Parathyroid adenoma (tissue), 2 donors: ENCODE data around the gene SPON1.

Source experiments
- H2AFZ ChIP-seq: fragments of 300-600 bp; sonication (generic); one replicate; pipeline ENCODE4 v1.7.0; 2017; ENCODE audit warnings: antibody characterized with exemption, mild to moderate bottlenecking
- H3K27ac ChIP-seq: fragments of 300-600 bp; sonication (generic); one replicate; pipeline ENCODE4 v1.7.0; 2017
- H3K27me3 ChIP-seq: fragments of 300-600 bp; sonication (generic); one replicate; pipeline ENCODE4 v1.7.0; 2017; ENCODE audit warnings: low read length; ENCODE audit not compliant: control insufficient read depth, insufficient read depth
- H3K36me3 ChIP-seq: fragments of 300-600 bp; sonication (generic); one replicate; pipeline ENCODE4 v1.7.0; 2017; ENCODE audit warnings: low read length; ENCODE audit not compliant: control insufficient read depth, insufficient read depth
- H3K4me1 ChIP-seq: fragments of 300-600 bp; sonication (generic); one replicate; pipeline ENCODE4 v1.7.0; 2017; ENCODE audit warnings: control low read depth
- H3K4me2 ChIP-seq: fragments of 300-600 bp; sonication (generic); one replicate; pipeline ENCODE4 v1.7.0; 2017; ENCODE audit warnings: low read length
- H3K4me3 ChIP-seq: fragments of 300-600 bp; sonication (generic); one replicate; pipeline ENCODE4 v1.7.0; 2017; ENCODE audit warnings: low read depth, low read length
- H3K79me2 ChIP-seq: fragments of 300-600 bp; sonication (generic); one replicate; pipeline ENCODE4 v1.7.0; 2017; ENCODE audit warnings: control low read depth
- H3K9ac ChIP-seq: fragments of 300-600 bp; sonication (generic); one replicate; pipeline ENCODE4 v1.7.0; 2017; ENCODE audit warnings: mild to moderate bottlenecking
- H3K9me3 ChIP-seq: fragments of 300-600 bp; sonication (generic); one replicate; pipeline ENCODE4 v1.7.0; 2017; ENCODE audit warnings: low read length; ENCODE audit not compliant: control insufficient read depth
- TF ChIP-seq, protein P1 (sequence below): fragments of 300-600 bp; sonication (generic); IDR thresholded peaks from one replicate; pipeline ENCODE4 v1.7.0; 2017; ENCODE audit warnings: antibody characterized with exemption, mild to moderate bottlenecking
- donor health status: primary hyperparathyroidism.

SPON1 gene

DNA sequence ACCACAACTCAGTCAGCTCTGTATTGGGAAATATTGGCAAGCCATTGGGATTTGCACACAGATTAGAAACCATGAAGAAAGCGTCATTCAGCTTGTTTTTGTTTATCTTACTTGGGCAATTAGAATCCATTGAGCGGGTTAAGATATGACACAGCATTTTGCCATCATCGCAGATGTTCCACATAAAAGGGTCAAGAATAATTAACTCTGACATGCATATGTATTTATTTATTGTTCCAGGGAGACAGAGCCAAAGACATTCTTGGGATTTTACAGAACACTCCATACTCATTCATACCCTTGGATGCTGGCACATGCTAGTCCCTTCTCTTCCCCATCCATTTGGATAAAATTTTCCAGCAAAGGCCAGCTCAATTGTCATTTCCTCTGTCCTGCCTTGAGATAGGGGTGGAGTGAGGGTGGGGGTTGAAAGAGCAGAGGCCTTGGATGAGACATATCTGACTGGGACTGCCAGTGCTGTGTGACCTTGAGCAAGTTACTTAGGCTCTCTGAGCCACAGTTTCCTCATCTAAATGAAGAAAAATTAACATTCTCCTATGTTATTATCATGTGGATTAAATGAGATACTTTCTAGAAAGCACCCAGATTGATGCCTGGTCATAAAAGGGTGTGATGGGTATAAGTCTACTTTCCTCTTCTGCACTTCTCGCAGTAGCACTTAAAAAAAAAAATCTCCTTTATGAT is 216.7 kb downstream of the SPON1 start:
- Histone ChIP-seq H3K4me1 (no peaks in the 10 kb centered on the region), H3K79me2 (no peaks in the 10 kb centered on the region), H3K9me3 (no peaks in the 10 kb centered on the region), H3K9ac (no peak overlapping the region), H3K4me2 (no peak overlapping the region), H2AFZ (no peak overlapping the region), H3K27me3 (no peaks in the 10 kb centered on the region), H3K4me3 (no peak overlapping the region), H3K36me3 (no peaks in the 10 kb centered on the region), H3K27ac (no peak overlapping the region)
- TF ChIP-seq, protein P1, sequence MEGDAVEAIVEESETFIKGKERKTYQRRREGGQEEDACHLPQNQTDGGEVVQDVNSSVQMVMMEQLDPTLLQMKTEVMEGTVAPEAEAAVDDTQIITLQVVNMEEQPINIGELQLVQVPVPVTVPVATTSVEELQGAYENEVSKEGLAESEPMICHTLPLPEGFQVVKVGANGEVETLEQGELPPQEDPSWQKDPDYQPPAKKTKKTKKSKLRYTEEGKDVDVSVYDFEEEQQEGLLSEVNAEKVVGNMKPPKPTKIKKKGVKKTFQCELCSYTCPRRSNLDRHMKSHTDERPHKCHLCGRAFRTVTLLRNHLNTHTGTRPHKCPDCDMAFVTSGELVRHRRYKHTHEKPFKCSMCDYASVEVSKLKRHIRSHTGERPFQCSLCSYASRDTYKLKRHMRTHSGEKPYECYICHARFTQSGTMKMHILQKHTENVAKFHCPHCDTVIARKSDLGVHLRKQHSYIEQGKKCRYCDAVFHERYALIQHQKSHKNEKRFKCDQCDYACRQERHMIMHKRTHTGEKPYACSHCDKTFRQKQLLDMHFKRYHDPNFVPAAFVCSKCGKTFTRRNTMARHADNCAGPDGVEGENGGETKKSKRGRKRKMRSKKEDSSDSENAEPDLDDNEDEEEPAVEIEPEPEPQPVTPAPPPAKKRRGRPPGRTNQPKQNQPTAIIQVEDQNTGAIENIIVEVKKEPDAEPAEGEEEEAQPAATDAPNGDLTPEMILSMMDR: no peak

DNA sequence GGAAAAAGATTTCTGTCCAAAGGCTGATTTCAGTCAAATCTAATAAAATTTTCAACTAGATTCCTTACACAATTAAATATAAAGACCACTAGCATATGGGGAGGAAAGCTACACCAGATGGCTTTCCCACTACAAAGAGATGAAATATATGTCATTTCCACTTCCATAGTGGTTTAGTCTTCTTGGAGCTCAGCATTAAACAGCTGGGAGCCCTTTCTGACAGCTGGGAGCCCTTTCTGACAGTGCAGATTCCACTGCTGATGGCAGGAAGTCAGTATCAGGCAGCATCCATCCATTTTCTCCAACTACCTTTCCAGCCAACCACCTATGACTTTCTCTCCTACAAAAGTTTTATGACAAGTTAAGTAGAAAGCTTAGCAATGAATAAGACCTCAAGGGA is 218.6 kb downstream of the SPON1 start:
- H3K9ac ChIP-seq: no peak overlapping the region
- TF ChIP-seq, protein P1: no peak
- no peak overlapping the region for H3K4me2 ChIP-seq
- H3K4me3 ChIP-seq: no peak overlapping the region
- no peak overlapping the region for H2AFZ ChIP-seq
- H3K79me2 ChIP-seq: no peaks in the 10 kb centered on the region
- no peaks in the 10 kb centered on the region for H3K27me3 ChIP-seq
- H3K4me1 ChIP-seq: no peaks in the 10 kb centered on the region
- H3K36me3 ChIP-seq: no peaks in the 10 kb centered on the region
- no peaks in the 10 kb centered on the region for H3K9me3 ChIP-seq
- H3K27ac ChIP-seq: no peak overlapping the region

DNA sequence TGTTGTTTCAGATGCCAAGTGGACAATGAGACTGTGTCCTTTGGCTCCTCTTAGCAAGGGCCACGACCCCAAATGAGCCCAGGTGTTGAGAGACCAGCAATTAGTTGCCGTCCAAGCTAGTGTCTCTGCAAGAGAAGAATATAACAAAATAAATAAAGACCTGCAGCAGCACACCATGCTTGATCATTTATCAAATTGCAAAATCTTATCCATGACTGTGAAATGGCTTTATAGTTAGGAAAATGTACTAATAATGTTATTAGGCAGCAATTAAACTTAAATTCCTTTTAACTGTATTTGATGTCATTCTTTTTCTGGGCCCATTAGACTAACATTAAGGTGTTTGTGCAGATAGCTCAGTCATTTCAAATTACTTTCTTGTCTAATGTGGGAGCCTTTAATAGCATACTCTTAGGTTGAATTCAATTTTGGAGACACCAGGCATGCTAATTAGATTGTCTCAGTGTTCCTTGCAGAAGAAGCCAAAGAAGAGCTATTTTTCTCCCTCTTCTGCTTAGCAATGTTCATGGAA is 220.4 kb downstream of the SPON1 start:
- no peak overlapping the region for H3K4me2 ChIP-seq
- TF ChIP-seq, protein P1: no peak

DNA sequence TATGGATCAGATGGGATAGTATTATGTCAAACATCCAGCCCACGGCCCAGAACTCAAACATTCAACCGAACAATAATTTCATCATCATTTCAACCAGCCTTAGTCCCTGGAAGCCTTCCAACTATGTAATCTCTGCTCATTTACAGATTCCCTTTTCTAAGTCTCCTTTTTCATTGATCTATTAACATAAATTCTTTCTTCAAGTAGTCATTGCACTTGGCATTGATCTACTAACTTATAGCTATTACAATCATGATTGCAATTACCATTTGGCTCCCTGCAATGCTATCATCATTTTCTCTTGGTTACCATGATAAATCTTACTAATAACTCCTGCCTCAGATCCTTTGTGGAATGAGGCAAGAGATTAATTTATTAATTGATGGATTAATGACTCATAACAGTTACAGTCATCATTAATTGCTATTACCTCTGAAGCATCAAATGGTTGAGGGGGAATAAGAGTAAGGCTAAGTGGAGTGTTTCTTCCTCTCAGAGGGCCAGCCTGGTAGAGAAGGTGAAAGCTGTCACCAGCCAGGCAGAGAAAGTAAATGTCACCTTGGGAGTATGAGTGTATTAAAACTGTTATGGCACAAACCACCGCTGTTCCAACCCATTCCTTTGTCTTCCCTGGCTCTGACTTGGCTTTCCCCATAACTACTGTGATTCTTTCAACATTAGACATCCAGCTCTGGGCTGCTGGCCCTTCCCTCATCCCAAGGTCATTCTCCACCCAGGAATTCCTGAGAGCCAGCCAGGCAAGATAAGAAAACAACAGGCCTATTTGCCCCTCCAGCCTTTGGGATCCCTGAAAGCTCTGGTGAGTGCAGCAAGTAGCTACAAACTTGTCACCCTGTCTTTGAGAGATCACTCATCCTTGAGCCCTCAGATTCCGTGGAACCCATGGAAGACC is 221.8 kb downstream of the SPON1 start:
- no peaks in the 10 kb centered on the region for H3K4me1 ChIP-seq
- H3K36me3 ChIP-seq: no peaks in the 10 kb centered on the region
- no peak overlapping the region for H2AFZ ChIP-seq
- H3K79me2 ChIP-seq: no peaks in the 10 kb centered on the region
- no peak overlapping the region for H3K9ac ChIP-seq
- H3K4me2 ChIP-seq: no peak overlapping the region
- TF ChIP-seq, protein P1: no peak
- H3K27ac ChIP-seq: no peak overlapping the region
- H3K9me3 ChIP-seq: no peaks in the 10 kb centered on the region
- no peaks in the 10 kb centered on the region for H3K27me3 ChIP-seq
- H3K4me3 ChIP-seq: no peak overlapping the region

More for the DNA sequence above, 220.4 kb downstream of the SPON1 start:
- no peaks in the 10 kb centered on the region for H3K4me1 ChIP-seq
- no peak overlapping the region for H3K27ac ChIP-seq
- no peaks in the 10 kb centered on the region for H3K36me3 ChIP-seq
- no peak overlapping the region for H3K9ac ChIP-seq
- H3K27me3 ChIP-seq: no peaks in the 10 kb centered on the region
- no peaks in the 10 kb centered on the region for H3K9me3 ChIP-seq
- H3K79me2 ChIP-seq: no peaks in the 10 kb centered on the region
- H3K4me3 ChIP-seq: no peak overlapping the region
- no peak overlapping the region for H2AFZ ChIP-seq
